HepG2 (cell line): Measurements from ENCODE around the gene LYRM4. TPM values are rescaled to one million over a fixed set of nuclear protein-coding genes. Genes with fewer than 3 reads are reported as not detected.

Source experiments
- AKAP8 ChIP-seq: sonication (generic); formaldehyde crosslinking; IDR thresholded peaks from 2 replicates; pipeline ENCODE4 v1.5.1; 2020; ENCODE audit warnings: mild to moderate bottlenecking, missing genetic modification reagents
- ETV5 ChIP-seq: IDR thresholded peaks from 2 replicates; pipeline ENCODE4 v1.6.1; 2018; ENCODE audit warnings: missing biosample characterization, missing genetic modification reagents, inconsistent platforms, borderline replicate concordance
- FOXM1 ChIP-seq: sonication (generic); formaldehyde crosslinking; IDR thresholded peaks from 2 replicates; pipeline ENCODE4 v1.5.0; 2020; ENCODE audit warnings: missing genetic modification reagents
- KAT8 ChIP-seq: IDR thresholded peaks from 2 replicates; pipeline ENCODE4 v1.6.1; 2016; ENCODE audit warnings: missing genetic modification reagents, missing compliant biosample characterization
- MIER2 ChIP-seq: IDR thresholded peaks from 2 replicates; pipeline ENCODE4 v1.6.1; 2016; ENCODE audit warnings: missing biosample characterization, missing genetic modification reagents
- MLX ChIP-seq: IDR thresholded peaks from 2 replicates; pipeline ENCODE4 v1.6.1; 2016
- MYC ChIP-seq: sonication (generic); formaldehyde crosslinking; IDR thresholded peaks from 2 replicates; pipeline ENCODE4 v1.9.0; 2021; ENCODE audit warnings: missing genetic modification reagents, borderline replicate concordance
- NFKB2 ChIP-seq: sonication (generic); formaldehyde crosslinking; IDR thresholded peaks from 2 replicates; pipeline ENCODE4 v1.4.0; 2020; ENCODE audit warnings: missing genetic modification reagents, borderline replicate concordance
- NRL ChIP-seq: sonication (generic); formaldehyde crosslinking; IDR thresholded peaks from 2 replicates; pipeline ENCODE4 v1.5.0; 2020; ENCODE audit warnings: missing genetic modification reagents, mild to moderate bottlenecking, moderate library complexity, borderline replicate concordance
- RBAK ChIP-seq: sonication (generic); formaldehyde crosslinking; IDR thresholded peaks from 2 replicates; pipeline ENCODE4 v1.5.1; 2020; ENCODE audit warnings: mild to moderate bottlenecking, missing genetic modification reagents
- SAP130 ChIP-seq: IDR thresholded peaks from 2 replicates; pipeline ENCODE4 v1.6.1; 2016; ENCODE audit warnings: low read depth
- SKIL ChIP-seq: sonication (generic); formaldehyde crosslinking; IDR thresholded peaks from 2 replicates; pipeline ENCODE4 v1.8.0; 2022; ENCODE audit warnings: missing genetic modification reagents, mild to moderate bottlenecking, moderate library complexity, borderline replicate concordance
- TBL1XR1 ChIP-seq: fragments of 150-350 bp; IDR thresholded peaks from 2 replicates; pipeline ENCODE4 v1.6.1; 2014; ENCODE audit warnings: borderline replicate concordance, low read length; ENCODE audit not compliant: partially characterized antibody
- TOE1 ChIP-seq: sonication (generic); formaldehyde crosslinking; IDR thresholded peaks from 2 replicates; pipeline ENCODE4 v1.4.0; 2020; ENCODE audit warnings: mild to moderate bottlenecking, missing genetic modification reagents
- ZFP37 ChIP-seq: sonication (generic); formaldehyde crosslinking; IDR thresholded peaks from 2 replicates; pipeline ENCODE4 v1.4.0; 2020; ENCODE audit warnings: missing genetic modification reagents, borderline replicate concordance
- ZFP62 ChIP-seq: sonication (generic); formaldehyde crosslinking; IDR thresholded peaks from 2 replicates; pipeline ENCODE4 v1.4.0; 2020; ENCODE audit warnings: missing genetic modification reagents
- ZFP91 ChIP-seq: sonication (generic); formaldehyde crosslinking; IDR thresholded peaks from 2 replicates; pipeline ENCODE4 v1.9.0; 2022; ENCODE audit warnings: missing genetic modification reagents, mild to moderate bottlenecking, borderline replicate concordance
- ZNF331 ChIP-seq: sonication (generic); formaldehyde crosslinking; IDR thresholded peaks from 2 replicates; pipeline ENCODE4 v1.4.0; 2020; ENCODE audit warnings: missing genetic modification reagents
- ZNF543 ChIP-seq: sonication (generic); formaldehyde crosslinking; IDR thresholded peaks from 2 replicates; pipeline ENCODE4 v1.4.0; 2020; ENCODE audit warnings: mild to moderate bottlenecking, missing genetic modification reagents
- ZNF7 ChIP-seq: IDR thresholded peaks from 2 replicates; pipeline ENCODE4 v1.6.1; 2016; ENCODE audit warnings: missing biosample characterization, missing genetic modification reagents
- ZNF720 ChIP-seq: sonication (generic); formaldehyde crosslinking; IDR thresholded peaks from 2 replicates; pipeline ENCODE4 v1.4.0; 2020; ENCODE audit warnings: missing genetic modification reagents
- ZNF761 ChIP-seq: sonication (generic); formaldehyde crosslinking; conservative IDR thresholded peaks from 2 replicates; pipeline ENCODE4 v1.4.0; 2020; ENCODE audit warnings: mild to moderate bottlenecking, missing genetic modification reagents
- ZNF773 ChIP-seq: sonication (generic); formaldehyde crosslinking; IDR thresholded peaks from 2 replicates; pipeline ENCODE4 v1.4.0; 2020; ENCODE audit warnings: missing genetic modification reagents, borderline replicate concordance
- ZNF878 ChIP-seq: sonication (generic); formaldehyde crosslinking; IDR thresholded peaks from 2 replicates; pipeline ENCODE4 v1.8.1; 2023; ENCODE audit warnings: mild to moderate bottlenecking, missing genetic modification reagents, moderate library complexity
- ZSCAN5A ChIP-seq: sonication (generic); formaldehyde crosslinking; IDR thresholded peaks from 2 replicates; pipeline ENCODE4 v1.8.0; 2022; ENCODE audit warnings: mild to moderate bottlenecking, missing genetic modification reagents, borderline replicate concordance
- polyA plus RNA-seq, 8 experiments: library from polyadenylated mRNA; depleted of rRNA in 3 of 8; stranded (reverse) in 7 of 8; unstranded in 1 of 8; fragments of >200 nt; fragmentation: Illumina TruSeq in 4 of 8; extraction: Trizol in 4 of 8; gene quantifications; 2 replicates each; pipeline versions ENCODE4 v1.2.1 to v1.2.3, GENCODE V29; 2011 to 2016; ENCODE audit warnings: low read depth in 4 of 8, missing spikeins in 1 of 8, mixed read lengths in 1 of 8; ENCODE audit not compliant: insufficient read depth in 1 of 8
- total RNA-seq, 5 experiments: library from RNA; depleted of rRNA; stranded (reverse); fragments of >200 nt; fragmentation: Illumina TruSeq; extraction: Trizol; gene quantifications; 2 replicates each; pipeline ENCODE4 v1.2.3, GENCODE V29; 2016; ENCODE audit warnings: low read depth in 1 of 5

Gene LYRM4
- total and polyA plus RNA-seq, 2 of the 13 experiments (the other 11 are each of a cell fraction or from before 2014, with no cell fraction given), result 64.6 to 67.5 TPM

- no peak for TF ChIP-seq ZFP62 (CRISPR knock-in tag)
- peak; percentile 78; the same call in 1 of the 2 replicates for TF ChIP-seq NRL (CRISPR knock-in tag)
- TF ChIP-seq MIER2 (CRISPR knock-in tag), result peak; percentile 90
- TF ChIP-seq ZNF7 (CRISPR knock-in tag), result 0 out of 2 replicates have a peak, but pooled peaks have one; percentile 5
- peak; percentile 87 for TF ChIP-seq ZNF543 (CRISPR knock-in tag)
- TF ChIP-seq ZNF331 (CRISPR knock-in tag), result peak; percentile 97; the same call in 1 of the 2 replicates
- peak; percentile 92 for TF ChIP-seq ZFP91 (CRISPR knock-in tag)
- TF ChIP-seq TBL1XR1, result peak; percentile 98
- TF ChIP-seq ETV5, result peak; percentile 99
- TF ChIP-seq MYC (CRISPR knock-in tag), result peak; percentile 95
- peak; percentile 98 for TF ChIP-seq SAP130 (CRISPR knock-in tag)
- peak; percentile 84; the same call in 1 of the 2 replicates for TF ChIP-seq FOXM1 (CRISPR knock-in tag)
- no peak for TF ChIP-seq ZNF720
- TF ChIP-seq ZNF878, result peak; percentile 98
- peak; percentile 99 for TF ChIP-seq SKIL (CRISPR knock-in tag)
- TF ChIP-seq ZNF773, result no peak
- TF ChIP-seq ZNF761 (CRISPR knock-in tag), result no peak; the same call in 1 of the 2 replicates
- peak; percentile 92 for TF ChIP-seq KAT8 (CRISPR knock-in tag)
- TF ChIP-seq TOE1, result no peak; the same call in 1 of the 2 replicates
- TF ChIP-seq ZFP37 (CRISPR knock-in tag), result peak; percentile 83; the same call in 1 of the 2 replicates
- TF ChIP-seq AKAP8 (CRISPR knock-in tag), result peak; percentile 95
- TF ChIP-seq MLX (CRISPR knock-in tag), result peak; percentile 98
- TF ChIP-seq ZSCAN5A, result peak; percentile 98; the same call in 1 of the 2 replicates
- peak; percentile 98 for TF ChIP-seq NFKB2 (CRISPR knock-in tag)
- peak; percentile 88 for TF ChIP-seq RBAK
Observed at GRCh38 chr6:5068153-5068751, 192.5 kb downstream of the LYRM4 start (continued).
